Fibroblast of lung (primary cell): Measurements from ENCODE around the gene DDX10. TPM values are rescaled to one million over a fixed set of nuclear protein-coding genes. Genes with fewer than 3 reads are reported as not detected.

Experiments used
- DNase-seq, 2 donors: peaks; one replicate each; pipeline versions ENCODE4 v3.0.0 to v3.0.0-alpha.2; 2010; ENCODE audit warnings: low read depth in 2 of 2
- H2AFZ ChIP-seq: 2 replicates; pipeline ENCODE4 v1.5.1; 2012; ENCODE audit warnings: low read length, control low read depth, inconsistent platforms
- H3K27ac ChIP-seq: 2 replicates; pipeline ENCODE4 v1.5.1; 2011; ENCODE audit warnings: low read length, control low read depth; ENCODE audit not compliant: insufficient read depth
- H3K27me3 ChIP-seq: 2 replicates; pipeline ENCODE4 v1.5.1; 2011; ENCODE audit warnings: mild to moderate bottlenecking, low read length; ENCODE audit not compliant: control insufficient read depth, insufficient read depth
- H3K36me3 ChIP-seq: 2 replicates; pipeline ENCODE4 v1.5.1; 2011; ENCODE audit warnings: low read length; ENCODE audit not compliant: control insufficient read depth, insufficient read depth
- H3K4me1 ChIP-seq: 2 replicates; pipeline ENCODE4 v1.5.1; 2011; ENCODE audit warnings: low read length; ENCODE audit not compliant: control insufficient read depth, insufficient read depth; ENCODE audit errors: extremely low read depth
- H3K4me2 ChIP-seq: 2 replicates; pipeline ENCODE4 v1.5.1; 2011; ENCODE audit warnings: low read length, control low read depth; ENCODE audit not compliant: insufficient read depth; ENCODE audit errors: extremely low read depth
- H3K4me3 ChIP-seq, 4 experiments: fragments of 200-600 bp in 1 of 4; sonication (generic) in 1 of 4; replicated peaks in 1 of 4; 2 replicates each; pipeline ENCODE4 v1.5.1; 2011 to 2016; ENCODE audit warnings: low read length in 4 of 4, low read depth in 3 of 4, mild to moderate bottlenecking in 3 of 4, control low read depth in 2 of 4, inconsistent platforms in 1 of 4, mixed read lengths in 1 of 4; ENCODE audit not compliant: insufficient read depth in 1 of 4; ENCODE audit errors: control extremely low read depth in 1 of 4
- H3K79me2 ChIP-seq: 2 replicates; pipeline ENCODE4 v1.5.1; 2012; ENCODE audit warnings: mild to moderate bottlenecking, low read length, inconsistent platforms; ENCODE audit not compliant: control insufficient read depth, insufficient read depth
- H3K9ac ChIP-seq: 2 replicates; pipeline ENCODE4 v1.5.1; 2011; ENCODE audit warnings: mild to moderate bottlenecking, low read length, control low read depth; ENCODE audit not compliant: insufficient read depth
- H3K9me3 ChIP-seq: 2 replicates; pipeline ENCODE4 v1.5.1; 2012; ENCODE audit warnings: low read depth, low read length; ENCODE audit not compliant: control insufficient read depth, insufficient read depth
- H4K20me1 ChIP-seq: 2 replicates; pipeline ENCODE4 v1.5.1; 2011; ENCODE audit warnings: low read length; ENCODE audit not compliant: control insufficient read depth, insufficient read depth; ENCODE audit errors: extremely low read depth
- CTCF ChIP-seq, 2 donors: IDR thresholded peaks in 1 of 2; conservative IDR thresholded peaks in 1 of 2; 1 replicate in 1 of 2; 2 replicates in 1 of 2; pipeline ENCODE4 v1.5.1; 2011 to 2012; ENCODE audit warnings: low read length in 2 of 2, control low read depth in 1 of 2, inconsistent platforms in 1 of 2, low read depth in 1 of 2, mild to moderate bottlenecking in 1 of 2
- EZH2 ChIP-seq: IDR thresholded peaks from 2 replicates; pipeline ENCODE4 v1.5.1; 2012; ENCODE audit warnings: low read length, control low read depth, mild to moderate bottlenecking; ENCODE audit errors: missing control alignments
- polyA minus RNA-seq: library from RNA; depleted of rRNA, polyadenylated mRNA; stranded (reverse); fragments of >200 nt; gene quantifications from 2 replicates; pipeline ENCODE4 v1.2.3, GENCODE V29; 2011; ENCODE audit warnings: low replicate concordance
- polyA plus RNA-seq, 2 donors: library from polyadenylated mRNA; depleted of rRNA in 1 of 2; stranded (reverse) in 1 of 2; unstranded in 1 of 2; fragments of >200 nt; gene quantifications; 2 replicates each; pipeline ENCODE4 v1.2.1, GENCODE V29; 2011 to 2012; ENCODE audit warnings: missing spikeins in 1 of 2
- total RNA-seq: library from RNA; depleted of rRNA; stranded (reverse); fragments of >200 nt; gene quantifications from 2 replicates; pipeline ENCODE4 v1.2.1, GENCODE V29; 2014

DDX10 gene
- total RNA-seq (18.5 and 20.3 TPM in 2 replicates), polyA plus RNA-seq (20.7 and 27.7 TPM in 2 replicates), polyA minus RNA-seq (21.6 and 33.7 TPM in 2 replicates)
- polyA plus RNA-seq (2012) = 12.6 and 17.5 TPM in 2 replicates

GRCh38 chr11:108664730-108665525, at the start of gene DDX10:
Gene DDX10, plus strand, starts transcription at chr11:108665069. Its CDS starts 85 bp downstream, at chr11:108665154.
- H3K4me3 ChIP-seq = peak within 1 kb of the TSS; percentile 69 to 94 (median 84)
- H2AFZ ChIP-seq = peak within 1 kb of the TSS; percentile 77
- peaks cover 43% of the 10 kb centered on the region for H3K79me2 ChIP-seq
- H3K9ac ChIP-seq = peak within 1 kb of the TSS; percentile 68
- no peaks in the 10 kb centered on the region for H3K27me3 ChIP-seq
- H3K4me1 ChIP-seq = peaks cover 3% of the 10 kb centered on the region
- peak; percentile 96 to 98 for DNase-seq
- H3K36me3 ChIP-seq = no peaks in the 10 kb centered on the region
- peak within 1 kb of the TSS; percentile 64 for H3K27ac ChIP-seq
- peak within 1 kb of the TSS; percentile 96 for H3K4me2 ChIP-seq
- peak in 1 of 2 donors; percentile 26 for TF ChIP-seq CTCF (conservative IDR thresholded peaks at IDR 0.05 in 1 of 2, IDR thresholded peaks at IDR 0.05 in 1 of 2; ENCODE audit: low read depth in 1 of 2, low read length in 2 of 2)
- TF ChIP-seq EZH2 = no peak
- H4K20me1 ChIP-seq = no peaks in the 10 kb centered on the region
- no peaks in the 10 kb centered on the region for H3K9me3 ChIP-seq

- Histone ChIP-seq H3K79me2 (no peaks in the 10 kb centered on the region), H3K4me1 (no peaks in the 10 kb centered on the region), H3K9ac (no peak overlapping the region), H3K27me3 (no peaks in the 10 kb centered on the region), H4K20me1 (no peaks in the 10 kb centered on the region), H3K9me3 (no peaks in the 10 kb centered on the region), H2AFZ (no peak overlapping the region), H3K4me3 (no peak overlapping the region), H3K27ac (no peak overlapping the region), H3K36me3 (no peaks in the 10 kb centered on the region), H3K4me2 (no peak overlapping the region)
- TF ChIP-seq EZH2 (no peak), CTCF (conservative IDR thresholded peaks at IDR 0.05 in 1 of 2, IDR thresholded peaks at IDR 0.05 in 1 of 2; ENCODE audit: low read depth in 1 of 2, low read length in 2 of 2) (no peak)
- DNase-seq = peak; percentile 7 to 97
Measured at GRCh38 chr11:108616549-108616948, 48.3 kb upstream of the DDX10 start.

GRCh38 chr11:108617055-108617454, 47.8 kb upstream of the DDX10 start:
- no peak for DNase-seq
- no peak for TF ChIP-seq EZH2
- TF ChIP-seq CTCF (conservative IDR thresholded peaks at IDR 0.05 in 1 of 2, IDR thresholded peaks at IDR 0.05 in 1 of 2; ENCODE audit: low read depth in 1 of 2, low read length in 2 of 2) = no peak
- Histone ChIP-seq H3K36me3 (no peaks in the 10 kb centered on the region), H3K27me3 (no peaks in the 10 kb centered on the region), H3K9ac (no peak overlapping the region), H3K4me3 (no peak overlapping the region), H2AFZ (no peak overlapping the region), H3K4me2 (no peak overlapping the region), H3K9me3 (no peaks in the 10 kb centered on the region), H3K27ac (no peak overlapping the region), H3K79me2 (no peaks in the 10 kb centered on the region), H4K20me1 (no peaks in the 10 kb centered on the region), H3K4me1 (no peaks in the 10 kb centered on the region)
